Activated CD8-positive, alpha-beta T cell treated with anti-CD3 and anti-CD28 coated beads, Interleukin-2, amount 10 ng/mL, durations not matched to agents 7 days and 5 days (primary cell): ENCODE data around the gene DOK1. TPM values are rescaled to one million over a fixed set of nuclear protein-coding genes. Genes with fewer than 3 reads are reported as not detected.
"Not testable (repeated sequence)": the region's sequence is repeated elsewhere in the genome, so short reads cannot be mapped to it uniquely, and the experiment has no call there.

ENCODE experiments used
- ATAC-seq: fragments of 150-1000 bp; cut with Tn5 transposase; one replicate; pipeline ENCODE4 v1.10.0; 2021; ENCODE audit warnings: moderate library complexity
- CTCF ChIA-PET: fragments of 350-600 bp; sonication (Branson Sonifier 250); formaldehyde crosslinking; loops from one replicate; lab custom pipeline; 2021; ENCODE audit warnings: antibody characterized with exemption; lab: Charles Lee
- POLR2A ChIA-PET: fragments of 350-600 bp; sonication (Branson Sonifier 250); formaldehyde crosslinking; loops from one replicate; lab custom pipeline; 2021; ENCODE audit warnings: antibody characterized with exemption; lab: Charles Lee
- DNase-seq: peaks from one replicate; pipeline ENCODE4 v3.0.0-alpha.2; 2020
- H3K27ac Mint-ChIP-seq: one replicate; pipeline ENCODE4 v1.8.0; 2021; ENCODE audit warnings: mild to moderate bottlenecking, mixed read lengths
- H3K27me3 Mint-ChIP-seq: one replicate; pipeline ENCODE4 v1.8.0; 2021; ENCODE audit warnings: low read depth, mixed read lengths
- H3K36me3 Mint-ChIP-seq: one replicate; pipeline ENCODE4 v1.8.0; 2021; ENCODE audit warnings: low read depth, mixed read lengths
- H3K4me1 Mint-ChIP-seq: one replicate; pipeline ENCODE4 v1.8.0; 2021; ENCODE audit warnings: low read depth, mixed read lengths
- H3K4me3 Mint-ChIP-seq: one replicate; pipeline ENCODE4 v1.8.0; 2021; ENCODE audit warnings: mild to moderate bottlenecking, mixed read lengths
- H3K9me3 Mint-ChIP-seq: one replicate; pipeline ENCODE4 v1.8.0; 2022; ENCODE audit warnings: mixed read lengths; ENCODE audit not compliant: insufficient read depth
- total RNA-seq, 2 experiments: library from RNA; stranded (reverse); gene quantifications; one replicate each; pipeline ENCODE4 v1.2.3, GENCODE V29; 2021

The DOK1 gene
- total RNA-seq, 2 experiments from 2014 or later: 32.4 to 35.9 TPM

DNA sequence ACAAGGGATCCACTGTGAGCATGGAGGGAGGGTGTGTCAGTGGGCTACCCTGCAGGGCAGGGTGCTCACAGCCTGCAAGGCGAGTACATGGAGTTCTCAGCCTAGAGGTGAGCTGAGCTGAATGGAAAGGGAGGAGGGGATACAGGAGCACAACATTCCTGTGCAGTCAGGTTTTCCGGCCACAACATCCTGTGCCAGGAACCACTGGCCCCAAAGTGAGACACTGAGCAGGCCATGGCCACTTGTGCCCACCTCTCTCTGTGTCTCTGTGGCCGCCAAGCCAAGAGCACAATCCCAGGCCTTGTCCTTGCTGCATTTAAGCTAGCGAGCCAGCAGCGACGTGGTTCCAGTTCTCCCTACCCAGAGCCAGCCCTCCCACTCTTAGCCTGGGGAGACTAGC, 6.1 kb downstream of the DOK1 start:
- CTCF ChIA-PET: interaction anchor here (3.9 kb wide), 1 partner anchor 26 kb away, joined by 17 read pairs; no protein-coding TSS in a partner anchor

DNA sequence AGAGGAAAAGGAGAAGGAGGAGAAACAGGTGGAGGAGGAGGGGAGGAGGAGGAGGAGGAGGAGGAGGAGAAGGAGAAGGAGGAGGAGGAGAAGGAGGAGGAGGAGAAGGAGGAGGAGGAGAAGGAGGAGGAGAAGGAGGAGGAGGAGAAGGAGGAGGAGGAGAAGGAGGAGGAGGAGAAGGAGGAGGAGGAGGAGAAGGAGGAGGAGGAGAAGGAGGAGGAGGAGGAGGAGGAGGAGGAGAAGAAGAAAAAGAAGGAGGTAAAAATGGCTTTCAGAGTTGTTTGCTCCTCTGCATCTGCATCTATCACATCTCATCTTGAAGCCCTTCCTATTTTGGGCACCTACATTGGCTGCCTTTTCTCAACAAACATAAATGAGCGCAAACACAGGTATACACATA, 6.5 kb downstream of the DOK1 start:
- H3K4me3 Mint-ChIP-seq, ATAC-seq, H3K27ac Mint-ChIP-seq, H3K9me3 Mint-ChIP-seq, POLR2A ChIA-PET, CTCF ChIA-PET, DNase-seq: not testable (repeated sequence)
- Mint-ChIP-seq H3K36me3 (peaks cover 22% of the 10 kb centered on the region), H3K27me3 (peaks cover 12% of the 10 kb centered on the region), H3K4me1 (peaks cover 38% of the 10 kb centered on the region)

More for the DNA sequence above, 6.1 kb downstream of the DOK1 start:
- DNase-seq (no peak), ATAC-seq (no peak)
- H3K4me3 Mint-ChIP-seq: no peak overlapping the region
- peaks cover 12% of the 10 kb centered on the region for H3K27me3 Mint-ChIP-seq
- POLR2A ChIA-PET: interaction anchor here (0.7 kb wide), 1 partner anchor 387 kb away, joined by 4 read pairs; no protein-coding TSS in a partner anchor
- H3K4me1 Mint-ChIP-seq: peaks cover 42% of the 10 kb centered on the region
- no peak overlapping the region for H3K27ac Mint-ChIP-seq
- H3K36me3 Mint-ChIP-seq: peaks cover 23% of the 10 kb centered on the region
- H3K9me3 Mint-ChIP-seq: no peaks in the 10 kb centered on the region

DNA sequence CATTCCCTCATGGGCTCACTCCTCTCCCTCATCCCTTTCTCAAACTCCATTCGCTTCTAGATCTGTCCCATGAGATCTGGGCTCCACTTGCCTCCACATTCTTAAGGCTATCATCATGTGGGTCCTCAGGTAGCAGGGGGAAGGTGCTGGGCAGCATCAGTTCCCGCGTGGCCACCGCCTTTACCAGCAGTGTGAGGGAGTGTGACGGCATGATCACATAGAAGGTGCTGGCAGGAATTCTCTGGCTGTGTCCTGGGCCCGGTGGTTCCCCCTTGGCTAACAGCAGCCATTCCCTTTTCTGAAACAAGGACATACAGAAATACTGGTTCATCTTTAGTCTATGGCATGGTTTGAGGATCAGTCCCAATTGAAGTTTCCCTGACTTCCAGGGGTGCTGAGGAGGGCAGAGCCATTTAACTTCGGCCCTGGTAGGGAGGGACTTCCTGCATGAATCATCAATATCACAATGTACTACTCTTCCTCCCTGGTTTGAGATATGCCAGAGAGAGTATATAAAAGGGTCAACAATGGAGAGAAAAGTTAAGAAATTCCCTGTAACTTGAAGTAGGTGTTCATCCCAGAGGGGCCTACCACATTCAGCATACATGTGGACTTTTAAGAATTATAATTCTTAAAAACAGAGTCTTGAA, 7.7 kb downstream of the DOK1 start:
- DNase-seq (no peak), ATAC-seq (no peak)
- Mint-ChIP-seq H3K4me3 (no peak overlapping the region), H3K36me3 (peaks cover 10% of the 10 kb centered on the region), H3K27me3 (peaks cover 12% of the 10 kb centered on the region), H3K9me3 (no peaks in the 10 kb centered on the region), H3K4me1 (peaks cover 34% of the 10 kb centered on the region), H3K27ac (peak overlapping the region; percentile 30)
- POLR2A ChIA-PET: no interaction called here
- CTCF ChIA-PET: no interaction called here

DNA sequence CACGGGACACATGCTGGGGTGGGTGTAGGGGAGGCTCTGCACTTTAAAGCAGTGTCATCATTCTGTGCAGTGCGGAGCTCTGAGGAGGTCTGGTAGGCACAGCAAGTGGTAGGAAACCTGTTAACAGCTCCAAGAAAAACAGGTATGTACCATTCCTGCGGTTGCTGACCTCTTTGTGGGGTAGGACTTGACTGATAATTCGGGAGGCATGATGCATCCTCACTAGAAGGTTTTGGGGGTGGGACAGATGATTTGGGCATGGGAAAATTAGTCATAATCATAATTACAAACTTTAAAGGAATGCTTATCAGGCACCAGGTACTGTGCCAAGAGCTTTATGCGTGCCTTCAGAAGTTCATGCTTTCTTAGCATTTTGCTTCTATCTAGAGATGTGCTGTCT, 9.7 kb downstream of the DOK1 start:
- DNase-seq (no peak), ATAC-seq (no peak)
- Mint-ChIP-seq H3K27me3 (peaks cover 12% of the 10 kb centered on the region), H3K27ac (no peak overlapping the region), H3K4me3 (no peak overlapping the region), H3K4me1 (peaks cover 46% of the 10 kb centered on the region), H3K9me3 (no peaks in the 10 kb centered on the region), H3K36me3 (no peaks in the 10 kb centered on the region)
- CTCF ChIA-PET: interaction anchor here (1.0 to 16.0 kb wide), 3 partner anchors 13 to 34 kb away, joined by 3 to 231 read pairs (median 3); partner anchors contain the start of genes AUP1 and HTRA2
- POLR2A ChIA-PET: no interaction called here

DNA sequence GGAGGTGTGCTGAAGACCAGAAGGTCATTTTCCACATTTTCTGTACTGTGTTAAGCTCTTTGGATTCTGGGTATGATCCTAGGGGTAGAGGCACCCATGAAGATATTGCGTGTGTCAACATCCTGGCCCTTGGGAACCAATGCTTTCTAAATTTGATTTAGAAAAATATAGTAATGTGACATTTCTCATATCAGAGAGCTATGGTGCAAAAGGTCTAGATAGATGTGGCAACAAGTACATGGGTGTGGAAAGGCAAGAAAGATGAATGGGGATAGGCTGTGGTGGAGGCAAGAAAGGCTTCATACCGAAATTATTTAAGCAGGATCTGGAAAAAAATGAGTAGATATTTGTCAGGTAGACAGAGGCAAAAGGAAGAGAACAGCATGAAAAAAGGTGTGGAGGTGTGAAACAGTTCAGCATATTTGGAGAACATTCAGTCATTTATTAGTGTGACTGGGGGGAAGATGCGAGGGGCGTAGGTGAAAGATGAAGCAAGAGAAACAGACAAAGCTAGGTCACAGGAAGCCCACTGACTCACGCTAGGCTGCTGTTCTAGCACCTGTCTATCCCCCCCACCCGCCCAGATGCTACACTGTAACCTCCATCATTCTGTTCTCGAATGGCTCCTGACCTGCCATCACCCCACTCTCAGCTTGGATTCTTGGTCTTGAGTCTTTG, 11.7 kb downstream of the DOK1 start:
- Mint-ChIP-seq H3K36me3 (no peaks in the 10 kb centered on the region), H3K27ac (no peak overlapping the region), H3K4me1 (peaks cover 37% of the 10 kb centered on the region), H3K9me3 (no peaks in the 10 kb centered on the region), H3K27me3 (peaks cover 7% of the 10 kb centered on the region), H3K4me3 (no peak overlapping the region)
- ATAC-seq: no peak
- ChIA-PET CTCF (interaction anchor here (0.6 to 16.0 kb wide), 2 partner anchors 20 to 366 kb away, joined by 3 to 231 read pairs; no protein-coding TSS in a partner anchor), POLR2A (interaction anchor here (1.2 to 2.5 kb wide), 2 partner anchors 8 to 10 kb away, joined by 4 to 13 read pairs; no protein-coding TSS in a partner anchor)
- no peak for DNase-seq

DNA sequence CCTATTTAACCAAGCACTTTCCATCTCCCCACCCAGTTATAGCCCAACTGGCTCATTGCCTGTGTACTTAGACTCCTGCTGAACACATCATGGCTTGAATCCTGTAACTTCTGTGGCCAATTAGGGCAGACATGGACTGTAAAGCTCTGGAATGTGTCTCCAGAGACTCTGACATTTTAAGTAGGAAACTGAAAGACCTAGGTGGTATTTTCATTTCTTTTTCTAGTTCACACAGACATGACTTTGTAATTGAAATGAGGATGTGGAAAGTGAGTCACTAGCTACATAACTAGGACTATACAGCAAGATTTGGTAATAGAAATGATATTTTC, 12.2 kb downstream of the DOK1 start:
- Mint-ChIP-seq H3K4me1 (peaks cover 34% of the 10 kb centered on the region), H3K9me3 (no peaks in the 10 kb centered on the region), H3K36me3 (no peaks in the 10 kb centered on the region), H3K4me3 (no peak overlapping the region), H3K27ac (no peak overlapping the region), H3K27me3 (peaks cover 2% of the 10 kb centered on the region)
- ATAC-seq (no peak), DNase-seq (no peak)
- POLR2A ChIA-PET: interaction anchor here (1.2 to 2.5 kb wide), 2 partner anchors 9 to 10 kb away, joined by 4 to 13 read pairs; no protein-coding TSS in a partner anchor
- CTCF ChIA-PET: interaction anchor here (1.1 to 16.0 kb wide), 3 partner anchors 9 to 740 kb away, joined by 3 to 231 read pairs (median 3); no protein-coding TSS in a partner anchor

DNA sequence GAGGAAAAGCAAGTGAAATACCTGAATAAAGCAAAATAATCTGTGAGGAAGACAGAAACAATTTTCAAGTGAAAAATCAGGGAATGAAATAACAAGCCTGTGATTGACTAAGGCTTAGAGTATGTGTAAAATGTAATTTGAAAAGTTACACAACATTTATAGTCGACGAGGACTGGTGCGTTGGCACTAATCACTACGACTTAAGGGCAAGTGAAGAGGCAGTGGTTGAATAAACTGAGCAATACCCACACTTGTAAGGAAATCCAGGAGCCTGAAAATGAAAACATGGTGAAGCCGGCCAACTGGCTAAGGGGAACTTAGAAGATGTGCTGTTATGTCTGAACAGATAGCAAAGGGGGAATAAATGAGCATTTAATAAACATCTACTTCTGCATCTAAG, 13.4 kb downstream of the DOK1 start:
- ChIA-PET CTCF (interaction anchor here (1.1 to 16.0 kb wide), 5 partner anchors 8 to 741 kb away, joined by 3 to 231 read pairs (median 4); no protein-coding TSS in a partner anchor), POLR2A (interaction anchor here (2.5 kb wide), 1 partner anchor 12 kb away, joined by 13 read pairs; no protein-coding TSS in a partner anchor)
- no peak overlapping the region for H3K27ac Mint-ChIP-seq
- H3K4me3 Mint-ChIP-seq: no peak overlapping the region
- DNase-seq: no peak
- H3K9me3 Mint-ChIP-seq: no peaks in the 10 kb centered on the region
- no peak for ATAC-seq
- no peaks in the 10 kb centered on the region for H3K27me3 Mint-ChIP-seq
- H3K36me3 Mint-ChIP-seq: no peaks in the 10 kb centered on the region
- H3K4me1 Mint-ChIP-seq: peaks cover 22% of the 10 kb centered on the region

DNA sequence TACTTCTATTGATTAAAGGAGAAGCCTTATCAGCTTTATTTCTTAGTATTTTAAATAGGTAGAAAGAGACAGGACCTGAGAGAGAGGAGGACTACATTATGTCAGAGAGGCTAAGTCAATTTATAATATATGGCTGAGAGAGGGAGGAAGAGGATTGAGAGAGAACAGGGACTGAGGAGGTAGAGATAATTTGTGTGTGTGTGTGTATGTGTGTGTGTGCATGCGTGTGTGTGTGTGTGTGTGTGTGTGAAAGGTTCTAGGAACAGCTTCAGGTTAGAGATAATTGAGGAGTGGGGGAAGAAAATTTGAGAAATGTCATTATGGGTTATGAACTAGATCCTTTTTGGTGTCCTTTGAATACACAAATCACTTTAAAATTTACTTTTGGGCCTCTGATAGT, 15.2 kb downstream of the DOK1 start:
- POLR2A ChIA-PET: interaction anchor here (1.0 kb wide), 1 partner anchor 14 kb away, joined by 3 read pairs; no protein-coding TSS in a partner anchor
- no peak overlapping the region for H3K4me3 Mint-ChIP-seq
- H3K4me1 Mint-ChIP-seq: peaks cover 36% of the 10 kb centered on the region
- no peak for ATAC-seq
- DNase-seq: no peak
- no peaks in the 10 kb centered on the region for H3K9me3 Mint-ChIP-seq
- no peak overlapping the region for H3K27ac Mint-ChIP-seq
- no peaks in the 10 kb centered on the region for H3K27me3 Mint-ChIP-seq
- H3K36me3 Mint-ChIP-seq: peaks cover 4% of the 10 kb centered on the region
- CTCF ChIA-PET: interaction anchor here (1.5 to 16.0 kb wide), 2 partner anchors 16 to 24 kb away, joined by 4 to 231 read pairs; no protein-coding TSS in a partner anchor

DNA sequence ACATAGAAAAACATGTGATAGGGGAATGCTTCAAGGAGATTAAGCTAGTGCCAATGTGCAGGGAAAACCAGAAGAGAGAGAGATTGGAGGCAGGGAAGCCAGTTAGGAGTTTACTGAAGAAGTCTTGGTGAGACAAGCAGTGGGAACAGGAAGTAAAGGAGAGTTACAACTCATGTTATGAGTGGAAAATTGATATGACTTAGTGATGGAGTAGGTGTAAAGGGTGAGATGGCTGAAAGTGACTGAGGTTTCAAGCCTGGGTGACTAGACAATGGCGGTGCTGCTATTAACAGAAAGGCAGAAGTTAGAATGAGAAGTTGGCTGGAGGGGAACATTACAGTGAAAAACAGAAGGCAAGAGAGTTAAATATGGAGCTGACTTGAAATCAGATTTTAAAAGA, 16.5 kb downstream of the DOK1 start:
- Mint-ChIP-seq H3K36me3 (peaks cover 5% of the 10 kb centered on the region), H3K4me3 (no peak overlapping the region), H3K9me3 (no peaks in the 10 kb centered on the region), H3K4me1 (peaks cover 36% of the 10 kb centered on the region), H3K27ac (no peak overlapping the region), H3K27me3 (no peaks in the 10 kb centered on the region)
- DNase-seq (no peak), ATAC-seq (no peak)
- CTCF ChIA-PET: interaction anchor here (16.0 kb wide), 1 partner anchor 15 kb away, joined by 231 read pairs; no protein-coding TSS in a partner anchor
- POLR2A ChIA-PET: interaction anchor here (0.8 kb wide), 1 partner anchor 14 kb away, joined by 3 read pairs; no protein-coding TSS in a partner anchor

DNA sequence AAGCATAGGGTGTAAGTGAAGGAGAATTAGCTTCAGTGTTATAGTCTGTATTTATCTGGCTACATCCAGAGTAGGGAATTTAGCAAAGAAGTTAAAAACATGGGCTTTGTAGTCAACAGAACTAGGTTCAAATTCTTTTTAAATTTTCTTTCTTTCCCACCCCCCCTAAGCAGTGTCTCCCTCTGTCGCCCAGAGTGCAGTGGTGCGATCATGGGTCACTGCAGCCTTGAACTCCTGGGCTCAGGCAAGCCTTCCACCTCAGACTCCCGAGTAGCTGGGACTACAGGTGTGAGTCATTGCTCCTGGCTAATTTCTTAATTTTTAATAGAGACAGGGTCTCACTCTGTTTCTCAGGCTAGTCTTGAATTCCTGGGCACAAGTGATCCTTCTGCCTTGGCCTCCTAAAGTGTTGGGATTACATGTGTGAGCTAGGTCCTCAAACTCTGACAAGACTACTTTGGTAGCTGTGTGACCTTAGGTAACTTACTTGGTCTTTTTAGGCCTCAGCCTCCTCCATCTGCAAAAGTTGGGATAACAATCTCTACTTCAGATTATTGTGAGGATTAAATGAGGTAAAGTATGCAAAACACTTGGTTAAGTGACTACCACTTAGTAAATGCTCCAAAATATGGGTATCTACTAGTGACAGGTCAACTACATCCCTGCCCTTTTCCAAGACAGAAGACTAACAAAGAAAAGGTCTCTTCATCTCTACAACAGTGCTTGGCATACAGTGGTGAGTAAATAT, 17.8 kb downstream of the DOK1 start:
- Mint-ChIP-seq H3K36me3 (peaks cover 5% of the 10 kb centered on the region), H3K4me1 (peaks cover 40% of the 10 kb centered on the region), H3K27me3 (no peaks in the 10 kb centered on the region), H3K4me3 (no peak overlapping the region), H3K27ac (no peak overlapping the region), H3K9me3 (no peaks in the 10 kb centered on the region)
- ChIA-PET POLR2A (no interaction called here), CTCF (interaction anchor here (1.0 to 16.0 kb wide), 2 partner anchors 14 to 41 kb away, joined by 3 to 231 read pairs; no protein-coding TSS in a partner anchor)
- no peak for ATAC-seq
- DNase-seq: no peak
